ENCODE results near the gene RMI1.

DNA sequence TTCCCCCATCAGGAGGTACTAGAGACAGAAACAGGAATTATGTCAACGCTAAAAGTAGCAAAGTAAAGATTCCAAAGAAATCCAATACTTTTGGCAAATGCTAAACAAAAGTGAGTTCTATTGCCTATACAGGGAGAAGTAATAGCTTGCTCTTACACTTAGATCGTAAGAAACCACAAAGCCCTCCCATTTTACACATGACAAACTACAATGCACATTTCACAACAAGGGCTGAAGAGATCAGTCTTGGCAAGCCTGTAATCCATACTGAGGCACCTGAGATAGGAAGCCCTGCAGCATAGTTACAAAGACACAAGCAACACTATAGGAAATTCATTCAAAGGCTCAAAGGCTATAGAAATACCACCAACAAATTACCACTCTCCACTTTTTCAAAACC is 8.3 kb upstream of the RMI1 start:
- no peak for TF ChIP-seq CTCF (IDR thresholded peaks at IDR 0.05; ENCODE audit: low read depth, low read length)
- TF ChIP-seq EZH2phosphoT487 (IDR thresholded peaks at IDR 0.05; ENCODE audit: low read depth) = no peak
